ENCODE results near the gene AURKAIP1. TPM values are rescaled to one million over a fixed set of nuclear protein-coding genes. Genes with fewer than 3 reads are reported as not detected.
A peak's percentile ranks its signal among the peaks of the same experiment; 100 is the strongest.

Gene AURKAIP1
- total and polyA plus RNA-seq, 9 of the 15 experiments (the other 6 are each of a cell fraction or from before 2014, with no cell fraction given) = 7.8 to 478 (median 92.0) TPM

DNA sequence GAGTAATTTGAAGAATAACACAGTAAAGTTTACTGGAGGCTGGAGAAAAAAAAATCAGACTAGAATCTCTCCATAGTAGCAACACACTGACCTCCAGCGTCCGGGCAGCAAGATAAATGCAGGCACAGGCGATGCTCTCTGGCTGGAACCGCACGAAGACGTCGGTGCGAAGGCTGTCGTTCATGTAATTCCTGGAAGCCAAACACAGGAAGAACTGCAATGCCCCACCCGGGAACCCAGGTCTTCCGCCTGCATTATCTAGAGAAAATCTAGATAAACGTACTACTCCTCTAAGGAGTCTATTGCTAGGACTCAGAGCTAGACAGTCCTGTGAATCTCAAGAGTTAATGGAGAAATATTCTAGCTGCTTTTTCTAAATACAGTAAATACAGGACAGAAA, 15.7 kb upstream of the AURKAIP1 start (continued):
- TF ChIP-seq, protein P1, sequence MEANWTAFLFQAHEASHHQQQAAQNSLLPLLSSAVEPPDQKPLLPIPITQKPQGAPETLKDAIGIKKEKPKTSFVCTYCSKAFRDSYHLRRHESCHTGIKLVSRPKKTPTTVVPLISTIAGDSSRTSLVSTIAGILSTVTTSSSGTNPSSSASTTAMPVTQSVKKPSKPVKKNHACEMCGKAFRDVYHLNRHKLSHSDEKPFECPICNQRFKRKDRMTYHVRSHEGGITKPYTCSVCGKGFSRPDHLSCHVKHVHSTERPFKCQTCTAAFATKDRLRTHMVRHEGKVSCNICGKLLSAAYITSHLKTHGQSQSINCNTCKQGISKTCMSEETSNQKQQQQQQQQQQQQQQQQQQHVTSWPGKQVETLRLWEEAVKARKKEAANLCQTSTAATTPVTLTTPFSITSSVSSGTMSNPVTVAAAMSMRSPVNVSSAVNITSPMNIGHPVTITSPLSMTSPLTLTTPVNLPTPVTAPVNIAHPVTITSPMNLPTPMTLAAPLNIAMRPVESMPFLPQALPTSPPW (CRISPR knock-in tag; IDR thresholded peaks at IDR 0.05) = 0 out of 2 replicates have a peak, but pooled peaks have one; percentile 11
- TF ChIP-seq ELF1 (tag; IDR thresholded peaks at IDR 0.05) (peak; percentile 58), LCOR (CRISPR knock-in tag; IDR thresholded peaks at IDR 0.05) (no peak), KLF1 (tag; IDR thresholded peaks at IDR 0.05) (no peak), GTF2A2 (tag; IDR thresholded peaks at IDR 0.05) (no peak), HMGN3 (IDR thresholded peaks at IDR 0.05; ENCODE audit: borderline replicate concordance, extremely low read depth, insufficient read length, low read depth, low read length) (no peak), NR2C2 (CRISPR knock-in tag; IDR thresholded peaks at IDR 0.05) (no peak), NR2C2 (tag; IDR thresholded peaks at IDR 0.05) (peak; percentile 43; the same call in 1 of the 2 replicates), SNRNP70 (optimal IDR thresholded peaks at IDR 0.05; ENCODE audit: low read depth, low read length) (no peak), ZNF197 (CRISPR knock-in tag; IDR thresholded peaks at IDR 0.05; ENCODE audit: low read depth) (no peak), RBM25 (IDR thresholded peaks at IDR 0.05; ENCODE audit: low read depth, low read length, severe bottlenecking) (no peak)
- TF ChIP-seq, protein P2, sequence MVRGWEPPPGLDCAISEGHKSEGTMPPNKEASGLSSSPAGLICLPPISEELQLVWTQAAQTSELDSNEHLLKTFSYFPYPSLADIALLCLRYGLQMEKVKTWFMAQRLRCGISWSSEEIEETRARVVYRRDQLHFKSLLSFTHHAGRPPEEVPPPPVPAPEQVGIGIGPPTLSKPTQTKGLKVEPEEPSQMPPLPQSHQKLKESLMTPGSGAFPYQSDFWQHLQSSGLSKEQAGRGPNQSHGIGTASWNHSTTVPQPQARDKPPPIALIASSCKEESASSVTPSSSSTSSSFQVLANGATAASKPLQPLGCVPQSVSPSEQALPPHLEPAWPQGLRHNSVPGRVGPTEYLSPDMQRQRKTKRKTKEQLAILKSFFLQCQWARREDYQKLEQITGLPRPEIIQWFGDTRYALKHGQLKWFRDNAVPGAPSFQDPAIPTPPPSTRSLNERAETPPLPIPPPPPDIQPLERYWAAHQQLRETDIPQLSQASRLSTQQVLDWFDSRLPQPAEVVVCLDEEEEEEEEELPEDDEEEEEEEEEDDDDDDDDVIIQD (CRISPR knock-in tag; IDR thresholded peaks at IDR 0.05) = no peak
- TF ChIP-seq, protein P3, sequence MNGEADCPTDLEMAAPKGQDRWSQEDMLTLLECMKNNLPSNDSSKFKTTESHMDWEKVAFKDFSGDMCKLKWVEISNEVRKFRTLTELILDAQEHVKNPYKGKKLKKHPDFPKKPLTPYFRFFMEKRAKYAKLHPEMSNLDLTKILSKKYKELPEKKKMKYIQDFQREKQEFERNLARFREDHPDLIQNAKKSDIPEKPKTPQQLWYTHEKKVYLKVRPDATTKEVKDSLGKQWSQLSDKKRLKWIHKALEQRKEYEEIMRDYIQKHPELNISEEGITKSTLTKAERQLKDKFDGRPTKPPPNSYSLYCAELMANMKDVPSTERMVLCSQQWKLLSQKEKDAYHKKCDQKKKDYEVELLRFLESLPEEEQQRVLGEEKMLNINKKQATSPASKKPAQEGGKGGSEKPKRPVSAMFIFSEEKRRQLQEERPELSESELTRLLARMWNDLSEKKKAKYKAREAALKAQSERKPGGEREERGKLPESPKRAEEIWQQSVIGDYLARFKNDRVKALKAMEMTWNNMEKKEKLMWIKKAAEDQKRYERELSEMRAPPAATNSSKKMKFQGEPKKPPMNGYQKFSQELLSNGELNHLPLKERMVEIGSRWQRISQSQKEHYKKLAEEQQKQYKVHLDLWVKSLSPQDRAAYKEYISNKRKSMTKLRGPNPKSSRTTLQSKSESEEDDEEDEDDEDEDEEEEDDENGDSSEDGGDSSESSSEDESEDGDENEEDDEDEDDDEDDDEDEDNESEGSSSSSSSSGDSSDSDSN (IDR thresholded peaks at IDR 0.05; ENCODE audit: borderline replicate concordance in 1 of 2, low read depth in 2 of 2, low read length in 2 of 2) = 0 out of 4 replicates have a peak, but pooled peaks of 1 of the 2 experiments have one; percentile 69

All from K562 (cell line).